Smooth muscle cell of the brain vasculature (primary cell): ENCODE measurements around the gene TNS1.
"Not testable (repeated sequence)": the region's sequence is repeated elsewhere in the genome, so short reads cannot be mapped to it uniquely, and the experiment has no call there.

ENCODE experiments used
- DNase-seq: peaks from one replicate; pipeline ENCODE4 v3.0.0-alpha.2; 2012; ENCODE audit warnings: low read depth, low spot score

Gene TNS1

DNA sequence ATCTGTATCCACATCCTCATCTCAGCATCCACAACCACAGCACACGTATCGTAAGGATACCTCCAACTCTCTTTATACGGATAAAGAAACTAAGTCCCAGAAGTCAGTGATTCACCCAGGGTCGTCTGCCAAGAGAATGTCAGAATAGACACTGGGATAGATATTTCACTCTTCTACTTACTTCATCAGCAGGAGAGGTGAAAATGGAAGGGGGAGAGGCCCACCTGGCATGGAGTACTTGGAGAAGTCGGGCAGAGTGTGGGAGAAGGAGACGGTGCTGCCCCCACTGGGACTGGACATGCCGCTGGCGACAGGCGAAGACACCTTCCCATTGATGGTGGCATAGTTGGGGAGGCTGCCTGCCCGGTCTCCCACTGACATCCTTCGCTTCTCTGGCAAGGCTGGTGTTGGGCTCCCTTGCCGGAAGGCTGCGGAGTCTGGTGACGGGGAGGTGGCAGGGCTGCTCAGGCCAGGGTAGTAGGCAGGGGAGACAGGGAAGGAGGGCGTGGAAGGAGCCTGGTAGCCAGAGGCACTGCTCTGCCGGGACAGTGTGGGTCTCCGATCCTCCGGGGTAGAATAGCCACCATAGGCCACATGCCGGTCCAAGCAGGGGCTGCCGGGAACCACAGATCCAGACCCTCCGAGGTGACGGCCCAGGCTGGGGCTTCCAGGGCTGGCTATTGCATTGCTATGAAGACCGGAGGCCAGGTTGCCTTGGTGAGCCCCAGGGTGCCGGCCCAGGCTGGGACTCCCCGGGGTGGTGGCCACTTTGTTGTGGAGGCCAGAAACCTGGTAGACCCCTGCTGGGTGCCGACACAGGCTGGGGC, 185.1 kb downstream of the TNS1 start:
- DNase-seq, result no peak

- no peak for DNase-seq
These were observed 186.4 kb downstream of the TNS1 start for GRCh38 chr2:217816396-217816869.

- no peak for DNase-seq
These were observed 189.0 kb downstream of the TNS1 start for GRCh38 chr2:217813828-217814227.

DNA sequence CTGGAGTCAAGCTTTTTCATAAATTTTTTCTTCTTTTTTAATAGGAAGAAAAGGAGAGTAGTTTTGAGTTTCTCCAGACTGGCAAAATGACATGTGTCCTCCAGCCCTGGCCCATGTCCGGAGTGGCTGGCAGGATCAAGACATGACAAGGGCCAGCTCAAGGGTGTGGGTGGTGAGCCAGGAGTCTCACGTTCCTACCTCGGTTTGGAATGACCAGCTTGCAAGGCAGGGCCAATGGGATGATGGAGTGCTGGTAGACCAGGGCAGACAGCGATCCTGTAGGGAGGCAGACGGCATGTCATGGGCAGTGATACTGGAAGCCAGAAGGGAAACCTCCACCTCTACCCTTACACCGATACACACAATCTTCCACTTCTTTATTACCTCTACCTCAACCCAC, 190.6 kb downstream of the TNS1 start:
- no peak for DNase-seq

- no peak for DNase-seq
These were observed 192.5 kb downstream of the TNS1 start for GRCh38 chr2:217810260-217810659.

- DNase-seq, result no peak
These were observed 193.1 kb downstream of the TNS1 start for GRCh38 chr2:217809736-217810135.

DNA sequence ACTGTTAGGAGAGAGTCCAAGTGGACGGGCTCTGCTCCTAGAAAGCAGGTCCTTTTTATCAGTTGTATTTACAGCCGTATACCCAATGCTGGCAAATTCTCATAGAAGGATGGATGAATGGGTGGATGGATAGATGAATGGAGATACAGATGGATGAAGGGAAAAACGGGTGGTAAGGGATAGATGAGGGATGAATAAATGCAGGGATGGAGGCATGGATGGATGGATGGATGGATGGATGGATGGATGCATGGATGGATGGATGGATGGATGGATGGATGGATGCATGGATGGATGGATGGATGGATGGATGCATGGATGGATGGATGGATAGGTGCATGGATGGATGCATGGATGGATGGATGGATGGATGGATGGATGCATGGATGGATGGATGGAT, 193.8 kb downstream of the TNS1 start:
- not testable (repeated sequence) for DNase-seq

DNA sequence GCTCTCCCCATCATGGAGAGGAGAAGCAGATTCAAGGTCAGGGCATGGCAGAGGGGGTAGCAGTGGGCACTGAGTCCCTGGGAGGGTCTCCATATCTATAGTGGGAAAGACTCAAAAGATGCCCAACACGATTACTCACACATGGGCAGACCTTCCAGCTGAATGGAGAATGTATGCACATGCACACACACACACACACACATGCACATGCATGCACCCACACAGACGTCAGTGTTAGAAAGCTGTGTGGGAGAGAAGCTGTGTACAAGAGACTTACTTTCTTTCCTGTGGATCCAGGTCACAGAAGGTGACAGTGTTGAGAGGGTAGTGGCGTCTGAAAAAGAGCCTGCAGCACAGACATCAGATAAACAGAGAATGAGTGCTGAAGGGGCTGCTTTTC, 194.5 kb downstream of the TNS1 start:
- DNase-seq, result no peak

- no peak for DNase-seq
These were observed 195.0 kb downstream of the TNS1 start for GRCh38 chr2:217807753-217808152.

DNA sequence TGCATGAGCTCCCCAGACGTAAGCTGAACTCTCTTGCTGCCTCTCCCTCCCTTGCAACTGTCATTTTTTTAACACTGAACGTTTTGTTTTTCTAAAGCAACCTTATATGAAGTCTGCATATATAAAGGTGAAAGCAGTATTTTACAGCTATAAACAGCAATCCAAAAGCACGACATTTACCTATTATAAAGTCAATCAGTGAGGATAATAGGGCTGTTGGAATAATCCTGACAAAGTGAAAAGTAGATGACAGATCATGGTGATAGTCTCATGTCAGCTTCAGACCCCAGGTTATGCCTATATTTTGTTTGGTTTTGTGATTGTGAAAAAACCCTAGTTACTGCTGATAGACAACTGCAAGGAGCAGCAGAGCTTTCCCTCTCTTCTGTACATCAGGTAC, 195.8 kb downstream of the TNS1 start:
- no peak for DNase-seq

- DNase-seq, result no peak
These were observed 196.4 kb downstream of the TNS1 start for GRCh38 chr2:217806482-217806765.

GRCh38 chr2:217805668-217806481, 196.9 kb downstream of the TNS1 start:
- no peak for DNase-seq

GRCh38 chr2:217804791-217805667, 197.8 kb downstream of the TNS1 start:
- DNase-seq, result no peak

DNA sequence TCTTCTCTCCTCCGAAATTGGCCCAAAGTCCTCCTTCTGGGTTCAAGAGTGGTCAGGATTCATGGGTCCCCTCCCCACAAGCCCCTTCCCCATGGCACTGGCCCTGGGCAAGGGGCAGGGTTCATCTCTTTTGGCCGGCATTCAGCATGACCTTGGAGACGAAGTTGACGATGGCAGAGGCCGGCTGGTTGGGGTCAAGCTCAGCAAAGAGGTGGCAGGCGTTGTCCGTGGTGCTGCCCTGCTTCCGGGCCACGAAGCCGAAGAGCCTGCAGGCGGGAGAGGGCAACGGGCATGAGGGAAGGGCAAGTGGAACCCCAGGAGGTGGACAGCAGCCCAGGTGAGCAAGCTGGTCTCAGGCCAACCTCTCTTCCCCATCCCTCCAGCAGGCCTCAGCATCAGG, 198.5 kb downstream of the TNS1 start:
- no peak for DNase-seq

- DNase-seq, result no peak
These were observed 199.2 kb downstream of the TNS1 start for GRCh38 chr2:217803653-217803960.

- DNase-seq, result no peak
These were observed 199.7 kb downstream of the TNS1 start for GRCh38 chr2:217802876-217803652.

- no peak for DNase-seq
These were observed 200.5 kb downstream of the TNS1 start for GRCh38 chr2:217802266-217802665.

GRCh38 chr2:217801711-217802110, 201.1 kb downstream of the TNS1 start:
- no peak for DNase-seq

GRCh38 chr2:217801115-217801531, 201.7 kb downstream of the TNS1 start:
- DNase-seq, result no peak

DNA sequence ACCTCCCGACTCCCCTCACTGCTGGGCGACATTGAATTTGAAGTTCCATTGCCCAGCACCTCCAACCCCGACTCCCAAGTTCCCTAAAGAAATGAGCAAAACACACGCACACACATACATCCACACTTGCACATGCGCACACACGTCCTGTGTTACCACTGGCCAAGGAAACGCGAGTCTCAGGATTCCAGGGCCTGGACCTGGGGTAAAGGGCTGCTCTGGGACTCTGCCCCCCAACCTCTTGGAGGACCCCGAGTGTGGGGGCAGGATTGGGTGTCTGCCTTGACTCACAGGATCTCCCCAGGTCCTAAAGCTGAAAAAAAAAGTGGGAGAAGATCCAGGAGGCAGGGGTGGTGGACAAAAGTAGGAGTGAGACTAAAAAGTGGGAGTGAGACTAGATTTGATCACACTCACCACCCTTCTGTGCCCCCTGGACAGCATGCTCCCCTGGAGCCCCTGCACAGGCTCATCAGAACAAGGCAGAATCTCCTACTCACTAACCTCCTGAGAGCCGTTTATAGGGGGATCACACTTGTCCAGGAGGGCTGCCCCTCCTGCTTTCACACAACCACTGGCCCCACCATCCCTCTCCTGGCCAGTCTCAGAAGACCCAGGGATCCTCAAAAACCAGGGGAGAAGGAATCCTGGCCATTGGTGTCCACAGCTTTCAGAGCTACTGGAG, 202.2 kb downstream of the TNS1 start:
- DNase-seq, result no peak
